CD14-positive monocyte (primary cell): Measurements from ENCODE around the gene ZNF865. TPM values are rescaled to one million over a fixed set of nuclear protein-coding genes. Genes with fewer than 3 reads are reported as not detected.

ENCODE experiments used
- DNase-seq, 3 donors: peaks; one replicate each; pipeline ENCODE4 v3.0.0-alpha.2; 2011 to 2022
- H2AFZ ChIP-seq: 2 replicates; pipeline ENCODE4 v1.6.0; 2012; ENCODE audit warnings: mild to moderate bottlenecking, low read depth, low read length, inconsistent platforms; ENCODE audit not compliant: insufficient read depth, poor library complexity, severe bottlenecking
- H3K27ac ChIP-seq, 2 donors: 1 replicate in 1 of 2; 2 replicates in 1 of 2; pipeline ENCODE4 v1.5.1; 2012 to 2013; ENCODE audit warnings: low read length in 2 of 2, control low read depth in 1 of 2, inconsistent platforms in 1 of 2, low read depth in 1 of 2, mild to moderate bottlenecking in 1 of 2
- H3K27me3 ChIP-seq, 2 donors: one replicate each; pipeline versions ENCODE4 v1.6.0 to v1.6.1; 2011 to 2013; ENCODE audit warnings: low read length in 2 of 2; ENCODE audit not compliant: control insufficient read depth in 2 of 2, insufficient read depth in 2 of 2
- H3K36me3 ChIP-seq, 2 donors: replicated peaks in 1 of 2; 1 replicate in 1 of 2; 2 replicates in 1 of 2; pipeline versions ENCODE4 v1.5.1 to v1.6.1; 2012 to 2013; ENCODE audit warnings: low read length in 2 of 2, control low read depth in 1 of 2, inconsistent platforms in 1 of 2, mild to moderate bottlenecking in 1 of 2; ENCODE audit not compliant: insufficient read depth in 2 of 2, control insufficient read depth in 1 of 2
- H3K4me1 ChIP-seq, 2 donors: 1 replicate in 1 of 2; 2 replicates in 1 of 2; pipeline versions ENCODE4 v1.5.1 to v1.6.1; 2012 to 2013; ENCODE audit warnings: low read length in 2 of 2, control low read depth in 1 of 2, inconsistent platforms in 1 of 2, mild to moderate bottlenecking in 1 of 2, moderate library complexity in 1 of 2; ENCODE audit not compliant: insufficient read depth in 2 of 2, control insufficient read depth in 1 of 2
- H3K4me2 ChIP-seq: replicated peaks from 2 replicates; pipeline ENCODE3; 2012; ENCODE audit warnings: low read length, moderate library complexity, mild to moderate bottlenecking; ENCODE audit not compliant: poor library complexity, severe bottlenecking; ENCODE audit errors: extremely low read depth
- H3K4me3 ChIP-seq, 3 experiments: fragments of 200-600 bp in 1 of 3; sonication (generic) in 1 of 3; replicated peaks in 1 of 3; 1 replicate in 2 of 3; 2 replicates in 1 of 3; pipeline ENCODE4 v1.5.1; 2011 to 2013; ENCODE audit warnings: low read length in 3 of 3, mild to moderate bottlenecking in 3 of 3, control low read depth in 2 of 3, low read depth in 2 of 3, inconsistent platforms in 1 of 3, moderate library complexity in 1 of 3
- H3K79me2 ChIP-seq: 2 replicates; pipeline ENCODE4 v1.6.0; 2012; ENCODE audit warnings: mild to moderate bottlenecking, control low read depth, inconsistent platforms, low read length, moderate library complexity; ENCODE audit not compliant: insufficient read depth
- H3K9ac ChIP-seq: 2 replicates; pipeline ENCODE4 v1.6.0; 2017; ENCODE audit warnings: low read length, mild to moderate bottlenecking; ENCODE audit not compliant: insufficient read depth, poor library complexity, severe bottlenecking
- H3K9me3 ChIP-seq, 2 donors: replicated peaks in 1 of 2; 1 replicate in 1 of 2; 2 replicates in 1 of 2; pipeline versions ENCODE4 v1.5.1 to v1.6.1; 2012 to 2013; ENCODE audit warnings: low read length in 2 of 2, control low read depth in 1 of 2; ENCODE audit not compliant: control insufficient read depth in 1 of 2, insufficient read depth in 1 of 2
- H4K20me1 ChIP-seq: 2 replicates; pipeline ENCODE4 v1.6.0; 2012; ENCODE audit warnings: mild to moderate bottlenecking, low read length, control low read depth, moderate library complexity; ENCODE audit not compliant: insufficient read depth
- H3K27ac Mint-ChIP-seq, 7 donors: one replicate each; pipeline ENCODE4 v1.8.0; 2020; ENCODE audit warnings: mild to moderate bottlenecking in 7 of 7, mixed read lengths in 7 of 7, moderate library complexity in 6 of 7, inconsistent platforms in 2 of 7
- H3K27me3 Mint-ChIP-seq, 3 donors: one replicate each; pipeline ENCODE4 v1.8.0; 2021 to 2022; ENCODE audit warnings: low read depth in 3 of 3, mild to moderate bottlenecking in 3 of 3, mixed read lengths in 3 of 3, moderate library complexity in 3 of 3, inconsistent platforms in 1 of 3
- H3K36me3 Mint-ChIP-seq, 2 donors: one replicate each; pipeline ENCODE4 v1.8.0; 2020; ENCODE audit warnings: mixed read lengths in 2 of 2, inconsistent platforms in 1 of 2, mild to moderate bottlenecking in 1 of 2
- H3K4me1 Mint-ChIP-seq: one replicate; pipeline ENCODE4 v1.8.0; 2020; ENCODE audit warnings: mild to moderate bottlenecking, mixed read lengths
- H3K4me3 Mint-ChIP-seq, 2 donors: one replicate each; pipeline ENCODE4 v1.8.0; 2020; ENCODE audit warnings: mild to moderate bottlenecking in 2 of 2, mixed read lengths in 2 of 2, moderate library complexity in 1 of 2
- H3K9me3 Mint-ChIP-seq, 7 donors: one replicate each; pipeline ENCODE4 v1.8.0; 2020 to 2022; ENCODE audit warnings: mixed read lengths in 7 of 7, mild to moderate bottlenecking in 6 of 7, moderate library complexity in 6 of 7, inconsistent platforms in 2 of 7
- CTCF ChIP-seq: fragments of 200-600 bp; IDR thresholded peaks from one replicate; pipeline ENCODE4 v1.8.0; 2022; ENCODE audit warnings: antibody characterized with exemption, mild to moderate bottlenecking
- WGBS: methylation state at CpG from one replicate; pipeline ENCODE4 v1.1.5; 2013; ENCODE audit warnings: missing lambda C conversion rate; ENCODE audit not compliant: insufficient coverage; 5-methylcytosine and 5-hydroxymethylcytosine counted together
- intact Hi-C, 2 donors: fragments of 100-400 bp; cut with micrococcal nuclease; formaldehyde crosslinking; loops; one replicate each; pipeline versions ENCODE4 v1.15.0 to v1.15.1; 2023
- polyA plus RNA-seq, 3 donors: library from polyadenylated mRNA; depleted of rRNA in 1 of 3; unstranded in 2 of 3; stranded (reverse) in 1 of 3; fragments of 300-500 nt in 2 of 3; fragments of >200 nt in 1 of 3; fragmentation: Illumina TruSeq in 2 of 3; gene quantifications; 1 replicate in 2 of 3; 2 replicates in 1 of 3; pipeline ENCODE4 v1.2.3, GENCODE V29; 2012 to 2021

Gene ZNF865
- polyA plus RNA-seq, 3 donors: 0.03 to 6.0 (median 0.07) TPM

GRCh38 chr19:55598719-55599467 lies 6.6 kb upstream of the ZNF865 start:
- peak overlapping the region; percentile 78 to 90 for H3K27ac ChIP-seq
- Mint-ChIP-seq H3K4me3 (peak overlapping the region; percentile 95 to 100), H3K27ac (peak overlapping the region; percentile 91 to 99 (median 97)), H3K4me1 (peaks cover 24% of the 10 kb centered on the region), H3K36me3 (peaks cover 25 to 38% of the 10 kb centered on the region in 2 donors), H3K9me3 (peaks cover 6 to 18% (median 12%) of the 10 kb centered on the region in 7 donors), H3K27me3 (no peaks in the 10 kb centered on the region)
- no peaks in the 10 kb centered on the region for H4K20me1 ChIP-seq
- peaks cover 0 to 10% of the 10 kb centered on the region in 2 donors for H3K9me3 ChIP-seq
- DNase-seq: peak; percentile 83 to 94 (median 92)
- no peaks in the 10 kb centered on the region for H3K27me3 ChIP-seq
- TF ChIP-seq CTCF: no peak
- peak overlapping the region; percentile 69 to 92 (median 84) for H3K4me3 ChIP-seq
- peak overlapping the region; percentile 97 for H3K4me2 ChIP-seq
- intact Hi-C loops: loop anchor here (1.0 to 2.0 kb wide), 3 partner anchors 12 to 77 kb away; partner anchors contain the start of gene ZNF784 (in 1 of the 2)
- peak overlapping the region; percentile 81 for H2AFZ ChIP-seq
- H3K4me1 ChIP-seq: peaks cover 15 to 31% of the 10 kb centered on the region in 2 donors
- 8% methylated on average over 21 of the region's 26 CpGs for WGBS
- peak overlapping the region; percentile 86 for H3K9ac ChIP-seq
- H3K79me2 ChIP-seq: peaks cover 41% of the 10 kb centered on the region
- H3K36me3 ChIP-seq: peaks cover 19 to 44% of the 10 kb centered on the region in 2 donors

GRCh38 chr19:55599468-55599841 lies 6.0 kb upstream of the ZNF865 start, which contains the start of gene FIZ1:
FIZ1 (minus strand) TSS chr19:55599517; CDS start chr19:55597865, 1,652 bp downstream.
- DNase-seq: peak; percentile 96 to 99 (median 98)
- intact Hi-C loops: loop anchor here (1.0 to 2.0 kb wide), 3 partner anchors 12 to 77 kb away; partner anchors contain the start of gene ZNF784 (in 1 of the 2)
- H3K4me3 ChIP-seq: peak within 1 kb of the TSS; percentile 69 to 92 (median 84)
- H3K27me3 Mint-ChIP-seq: no peaks in the 10 kb centered on the region
- peaks cover 41% of the 10 kb centered on the region for H3K79me2 ChIP-seq
- H3K27ac Mint-ChIP-seq: peak within 1 kb of the TSS; percentile 91 to 99 (median 97)
- no peaks in the 10 kb centered on the region for H3K27me3 ChIP-seq
- peaks cover 18 to 41% of the 10 kb centered on the region in 2 donors for H3K36me3 ChIP-seq
- H3K9me3 ChIP-seq: peaks cover 0 to 10% of the 10 kb centered on the region in 2 donors
- H3K27ac ChIP-seq: peak within 1 kb of the TSS; percentile 78 to 90
- peaks cover 25 to 34% of the 10 kb centered on the region in 2 donors for H3K36me3 Mint-ChIP-seq
- H3K9me3 Mint-ChIP-seq: peaks cover 6 to 18% (median 12%) of the 10 kb centered on the region in 7 donors
- H2AFZ ChIP-seq: peak within 1 kb of the TSS; percentile 81
- peak within 1 kb of the TSS; percentile 95 to 100 for H3K4me3 Mint-ChIP-seq
- no peaks in the 10 kb centered on the region for H4K20me1 ChIP-seq
- peak within 1 kb of the TSS; percentile 86 for H3K9ac ChIP-seq
- H3K4me2 ChIP-seq: peak within 1 kb of the TSS; percentile 97
- 0% methylated on average over 22 of the region's 23 CpGs for WGBS
- TF ChIP-seq CTCF: no peak
- H3K4me1 Mint-ChIP-seq: peaks cover 27% of the 10 kb centered on the region
- H3K4me1 ChIP-seq: peaks cover 20 to 37% of the 10 kb centered on the region in 2 donors
